ENCODE data around the gene HTR6.

HTR6 gene

GRCh38 chr1:19684677-19685076, 20.0 kb downstream of the HTR6 start:
- no peak overlapping the region for H3K4me3 ChIP-seq (ENCODE audit: low read depth, low read length)
- no peak for TF ChIP-seq CTCF (conservative IDR thresholded peaks at IDR 0.05; ENCODE audit: low read depth, low read length)
- DNase-seq (ENCODE audit: low read depth): no peak

- no peak overlapping the region for H3K4me3 ChIP-seq (ENCODE audit: low read depth, low read length)
- TF ChIP-seq CTCF (conservative IDR thresholded peaks at IDR 0.05; ENCODE audit: low read depth, low read length): no peak
- no peak for DNase-seq (ENCODE audit: low read depth)
Observed at GRCh38 chr1:19685994-19686393, 21.3 kb downstream of the HTR6 start.

GRCh38 chr1:19687414-19687813, 22.7 kb downstream of the HTR6 start:
- no peak overlapping the region for H3K4me3 ChIP-seq (ENCODE audit: low read depth, low read length)
- no peak for DNase-seq (ENCODE audit: low read depth)

GRCh38 chr1:19688041-19688842, 23.6 kb downstream of the HTR6 start:
- no peak overlapping the region for H3K4me3 ChIP-seq (ENCODE audit: low read depth, low read length)
- no peak for TF ChIP-seq CTCF (conservative IDR thresholded peaks at IDR 0.05; ENCODE audit: low read depth, low read length)
- no peak for DNase-seq (ENCODE audit: low read depth)

More at GRCh38 chr1:19687414-19687813, 22.7 kb downstream of the HTR6 start:
- no peak for TF ChIP-seq CTCF (conservative IDR thresholded peaks at IDR 0.05; ENCODE audit: low read depth, low read length)

- no peak overlapping the region for H3K4me3 ChIP-seq (ENCODE audit: low read depth, low read length)
- DNase-seq (ENCODE audit: low read depth): no peak
- TF ChIP-seq CTCF (conservative IDR thresholded peaks at IDR 0.05; ENCODE audit: low read depth, low read length): no peak
Observed at GRCh38 chr1:19689085-19689757, 24.5 kb downstream of the HTR6 start.

- no peak for DNase-seq (ENCODE audit: low read depth)
- no peak for TF ChIP-seq CTCF (conservative IDR thresholded peaks at IDR 0.05; ENCODE audit: low read depth, low read length)
- H3K4me3 ChIP-seq (ENCODE audit: low read depth, low read length): no peak overlapping the region
Observed at GRCh38 chr1:19689856-19690255, 25.2 kb downstream of the HTR6 start.

All from choroid plexus epithelial cell (primary cell).